OCI-LY3 (cell line): ENCODE data around the gene LASP1NB.

Source experiments
- EZH2phosphoT487 ChIP-seq: fragments of 200-600 bp; shearing (Covaris generic); IDR thresholded peaks from 2 replicates; pipeline ENCODE4 v1.6.1; 2018; ENCODE audit warnings: antibody characterized with exemption, mixed run types, low read depth
- TF ChIP-seq, protein P1 (sequence below): fragments of 200-600, 300-600 bp; sonication (generic); IDR thresholded peaks from 2 replicates; pipeline ENCODE4 v1.5.1; 2014; ENCODE audit warnings: antibody characterized with exemption, low read length, low read depth

DNA sequence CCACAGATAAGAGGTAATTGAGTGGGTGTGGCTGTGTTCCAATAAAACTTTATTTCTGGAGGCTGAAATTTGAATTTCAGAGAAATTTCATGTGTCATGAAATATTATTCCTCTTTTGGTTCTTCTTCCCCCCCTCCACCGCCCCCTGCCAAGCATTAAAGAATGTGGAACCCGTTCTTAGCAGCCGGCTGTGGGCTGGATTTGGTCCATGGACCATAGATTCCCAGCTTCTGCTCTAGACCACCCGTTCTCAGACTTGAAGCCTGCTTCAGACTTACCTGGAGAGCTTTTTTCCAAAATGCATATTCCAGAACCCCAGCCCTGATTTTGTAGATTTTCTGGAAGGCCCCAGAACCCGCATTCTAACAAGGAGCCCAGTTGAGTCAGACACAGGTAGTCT is 15.1 kb upstream of the LASP1NB start:
- TF ChIP-seq, protein P1, sequence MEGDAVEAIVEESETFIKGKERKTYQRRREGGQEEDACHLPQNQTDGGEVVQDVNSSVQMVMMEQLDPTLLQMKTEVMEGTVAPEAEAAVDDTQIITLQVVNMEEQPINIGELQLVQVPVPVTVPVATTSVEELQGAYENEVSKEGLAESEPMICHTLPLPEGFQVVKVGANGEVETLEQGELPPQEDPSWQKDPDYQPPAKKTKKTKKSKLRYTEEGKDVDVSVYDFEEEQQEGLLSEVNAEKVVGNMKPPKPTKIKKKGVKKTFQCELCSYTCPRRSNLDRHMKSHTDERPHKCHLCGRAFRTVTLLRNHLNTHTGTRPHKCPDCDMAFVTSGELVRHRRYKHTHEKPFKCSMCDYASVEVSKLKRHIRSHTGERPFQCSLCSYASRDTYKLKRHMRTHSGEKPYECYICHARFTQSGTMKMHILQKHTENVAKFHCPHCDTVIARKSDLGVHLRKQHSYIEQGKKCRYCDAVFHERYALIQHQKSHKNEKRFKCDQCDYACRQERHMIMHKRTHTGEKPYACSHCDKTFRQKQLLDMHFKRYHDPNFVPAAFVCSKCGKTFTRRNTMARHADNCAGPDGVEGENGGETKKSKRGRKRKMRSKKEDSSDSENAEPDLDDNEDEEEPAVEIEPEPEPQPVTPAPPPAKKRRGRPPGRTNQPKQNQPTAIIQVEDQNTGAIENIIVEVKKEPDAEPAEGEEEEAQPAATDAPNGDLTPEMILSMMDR: no peak
- no peak for TF ChIP-seq EZH2phosphoT487
